ENCODE data around the gene GMNC.
"Not testable (repeated sequence)": the region's sequence is repeated elsewhere in the genome, so short reads cannot be mapped to it uniquely, and the experiment has no call there.

GRCh38 chr3:190875061-190875460, 12.6 kb upstream of the GMNC start:
- not testable (repeated sequence) for TF ChIP-seq CTCF (IDR thresholded peaks at IDR 0.05); POLR2AphosphoS5 (IDR thresholded peaks at IDR 0.05); EP300 (IDR thresholded peaks at IDR 0.05); POLR2A (IDR thresholded peaks at IDR 0.05; ENCODE audit: low read depth)

Data from esophagus muscularis mucosa (tissue), 4 donors.